ENCODE results near the gene FAM161A.
A peak's percentile ranks its signal among the peaks of the same experiment; 100 is the strongest.
"Not testable (repeated sequence)": the region's sequence is repeated elsewhere in the genome, so short reads cannot be mapped to it uniquely, and the experiment has no call there.

Gene FAM161A

GRCh38 chr2:61811821-61812220 lies 42.0 kb downstream of the FAM161A start:
- H3K4me3 ChIP-seq (ENCODE audit: low read depth, low read length) = no peak overlapping the region
- TF ChIP-seq CTCF (IDR thresholded peaks at IDR 0.05; ENCODE audit: borderline replicate concordance, insufficient read depth, low read depth, low read length) = no peak

DNA sequence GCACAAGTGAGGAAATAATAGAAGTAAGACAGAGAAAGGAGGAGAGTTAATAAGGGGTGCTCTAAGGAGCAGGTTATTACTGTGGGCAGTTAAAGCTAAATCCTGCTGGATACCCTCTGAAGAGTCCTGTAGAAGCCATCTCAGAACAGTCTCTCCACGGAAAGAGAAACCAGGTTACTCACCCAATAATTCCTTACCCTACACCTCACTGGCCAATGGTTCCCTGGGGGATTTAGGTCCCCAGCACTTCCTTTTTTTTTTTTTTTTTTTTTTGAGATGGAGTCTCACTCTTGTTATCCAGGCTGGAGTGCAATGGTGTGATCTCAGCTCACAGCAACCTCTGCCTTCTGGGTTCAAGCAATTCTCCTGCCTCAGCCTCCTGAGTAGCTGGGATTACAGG lies 43.7 kb downstream of the FAM161A start:
- not testable (repeated sequence) for H3K4me3 ChIP-seq (ENCODE audit: low read depth, low read length)

DNA sequence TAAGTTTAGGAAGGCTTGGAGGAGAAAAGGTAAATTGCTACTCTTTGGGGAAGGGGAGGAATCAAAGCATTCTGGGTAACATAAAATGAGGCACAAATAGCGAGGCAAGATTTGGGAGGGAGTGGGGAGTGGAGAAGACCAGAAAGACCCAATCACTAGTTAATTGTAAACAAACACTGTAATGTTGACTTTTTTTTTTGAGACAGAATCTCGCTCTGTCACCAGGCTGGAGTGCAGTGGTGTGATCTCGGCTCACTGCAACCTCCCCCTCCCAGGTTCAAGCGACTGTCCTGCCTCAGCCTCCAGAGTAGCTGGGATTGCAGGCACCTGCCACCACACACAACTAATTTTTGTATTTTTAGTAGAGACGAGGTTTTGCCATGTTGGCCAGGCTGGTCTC lies 45.2 kb downstream of the FAM161A start:
- H3K4me3 ChIP-seq (ENCODE audit: low read depth, low read length) = not testable (repeated sequence)

DNA sequence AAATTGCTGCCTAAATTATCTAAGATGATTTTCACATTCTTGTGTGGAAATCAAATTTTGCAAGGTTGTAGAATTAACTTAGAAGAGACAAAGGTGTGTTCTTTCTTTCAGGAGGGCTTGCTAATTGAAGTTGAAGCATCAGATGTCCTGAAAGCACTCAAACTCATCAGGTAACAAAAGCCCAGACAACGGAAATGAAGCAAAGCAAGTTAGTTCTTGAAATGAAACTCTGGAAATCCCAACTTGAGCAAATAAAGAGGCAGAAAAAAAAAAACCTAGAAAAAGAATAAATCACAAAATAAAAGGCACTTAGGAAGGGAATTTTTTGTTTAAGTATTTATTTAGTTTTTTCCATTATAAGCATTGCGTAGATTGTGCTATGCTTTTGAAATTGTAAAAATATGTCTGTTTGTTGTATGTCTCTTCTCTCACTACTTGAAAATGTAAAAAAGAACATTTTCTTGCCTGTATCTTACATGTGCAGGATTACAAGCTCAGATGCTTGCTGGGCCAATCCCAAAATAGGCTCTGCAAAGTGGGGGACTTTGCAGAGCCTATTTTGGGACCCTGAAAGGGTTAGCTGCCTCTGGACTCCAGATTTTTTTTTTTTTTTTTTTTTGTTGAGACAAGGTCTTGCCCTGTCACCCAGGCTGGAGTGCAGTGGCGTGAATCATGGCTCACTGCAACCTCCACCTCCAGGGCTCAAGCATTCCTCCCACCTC lies 46.7 kb downstream of the FAM161A start:
- TF ChIP-seq CTCF (IDR thresholded peaks at IDR 0.05; ENCODE audit: borderline replicate concordance, insufficient read depth, low read depth, low read length) = no peak
- H3K4me3 ChIP-seq (ENCODE audit: low read depth, low read length) = no peak overlapping the region

DNA sequence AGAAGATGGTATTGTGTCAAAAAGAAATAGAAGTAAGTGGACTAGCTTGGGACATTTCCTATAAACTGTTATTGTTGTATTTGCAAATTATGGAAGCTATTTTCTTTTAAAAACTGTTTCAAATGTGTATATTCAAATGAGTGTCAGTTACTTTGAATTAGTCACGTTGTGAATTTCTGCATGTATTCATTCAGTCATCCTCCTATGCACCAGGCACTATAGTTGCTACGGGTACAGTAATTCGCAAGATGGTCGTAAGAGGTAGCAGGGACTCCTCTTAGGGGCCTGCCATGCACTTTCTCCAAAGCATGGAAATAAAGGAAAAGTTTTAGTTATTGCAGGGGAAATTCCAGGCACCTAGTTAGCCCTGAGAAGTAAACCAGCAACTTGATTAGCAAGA lies 51.3 kb downstream of the FAM161A start:
- TF ChIP-seq CTCF (IDR thresholded peaks at IDR 0.05; ENCODE audit: borderline replicate concordance, insufficient read depth, low read depth, low read length) = no peak
- H3K4me3 ChIP-seq (ENCODE audit: low read depth, low read length) = no peak overlapping the region

- no peak for TF ChIP-seq CTCF (IDR thresholded peaks at IDR 0.05; ENCODE audit: borderline replicate concordance, insufficient read depth, low read depth, low read length)
- H3K4me3 ChIP-seq (ENCODE audit: low read depth, low read length) = no peak overlapping the region
These were observed 54.8 kb downstream of the FAM161A start for GRCh38 chr2:61799099-61799498.

DNA sequence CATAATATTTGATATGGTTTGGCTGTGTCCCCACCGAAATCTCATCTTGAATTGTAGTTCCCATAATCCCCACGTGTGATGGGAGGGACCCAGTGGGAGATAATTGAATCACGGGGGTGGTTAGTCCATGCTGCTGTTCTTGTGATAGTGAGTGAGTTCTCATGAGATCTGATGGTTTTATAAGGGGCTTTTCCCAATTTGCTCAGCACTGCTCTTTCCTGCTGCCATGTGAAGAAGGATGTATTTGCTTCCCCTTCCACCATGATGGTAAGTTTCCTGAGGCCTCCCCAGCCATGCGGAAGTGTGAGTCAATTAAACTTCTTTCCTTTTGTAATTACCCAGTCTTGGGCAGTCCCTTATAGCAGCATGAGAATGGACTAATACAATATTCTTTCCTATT lies 56.4 kb downstream of the FAM161A start:
- not testable (repeated sequence) for H3K4me3 ChIP-seq (ENCODE audit: low read depth, low read length)

DNA sequence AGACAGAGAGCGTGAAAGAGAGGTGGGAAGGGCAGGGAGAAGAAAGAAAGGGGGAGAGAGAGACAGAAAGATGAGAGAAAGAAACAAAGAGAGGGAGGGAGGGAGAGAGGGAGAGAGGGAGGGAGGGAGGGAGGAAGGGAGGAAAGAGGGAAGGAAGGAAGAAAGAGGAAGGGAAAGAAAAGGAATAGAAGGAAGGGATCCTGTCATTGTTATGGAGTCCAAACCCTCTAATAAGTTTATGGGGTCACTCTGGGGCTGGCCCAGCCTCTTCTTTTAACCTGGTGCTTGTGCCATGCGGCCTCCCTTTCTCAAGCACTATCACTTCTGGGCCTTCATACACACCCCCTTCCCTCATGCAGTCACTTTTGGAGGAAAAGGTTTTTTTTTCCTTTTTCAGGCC lies 58.5 kb downstream of the FAM161A start:
- no peak for TF ChIP-seq CTCF (IDR thresholded peaks at IDR 0.05; ENCODE audit: borderline replicate concordance, insufficient read depth, low read depth, low read length)

GRCh38 chr2:61793389-61793836 lies 60.4 kb downstream of the FAM161A start:
- TF ChIP-seq CTCF (IDR thresholded peaks at IDR 0.05; ENCODE audit: borderline replicate concordance, insufficient read depth, low read depth, low read length) = peak; percentile 70
- no peak overlapping the region for H3K4me3 ChIP-seq (ENCODE audit: low read depth, low read length)

More for the DNA sequence above, 58.5 kb downstream of the FAM161A start:
- H3K4me3 ChIP-seq (ENCODE audit: low read depth, low read length) = no peak overlapping the region
